ENCODE results near the gene MPHOSPH8. TPM values are rescaled to one million over a fixed set of nuclear protein-coding genes. Genes with fewer than 3 reads are reported as not detected.
A peak's percentile ranks its signal among the peaks of the same experiment; 100 is the strongest.
"Not testable (repeated sequence)": the region's sequence is repeated elsewhere in the genome, so short reads cannot be mapped to it uniquely, and the experiment has no call there.

MPHOSPH8 gene
- total RNA-seq, 1 experiment from 2014 or later, result 18.5 TPM

GRCh38 chr13:19634256-19634740 lies 839 bp downstream of the MPHOSPH8 start (continued):
- TF ChIP-seq, protein P1, sequence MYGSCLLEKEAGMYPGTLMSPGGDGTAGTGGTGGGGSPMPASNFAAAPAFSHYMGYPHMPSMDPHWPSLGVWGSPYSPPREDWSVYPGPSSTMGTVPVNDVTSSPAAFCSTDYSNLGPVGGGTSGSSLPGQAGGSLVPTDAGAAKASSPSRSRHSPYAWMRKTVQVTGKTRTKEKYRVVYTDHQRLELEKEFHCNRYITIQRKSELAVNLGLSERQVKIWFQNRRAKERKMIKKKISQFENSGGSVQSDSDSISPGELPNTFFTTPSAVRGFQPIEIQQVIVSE (CRISPR knock-in tag; IDR thresholded peaks at IDR 0.05; ENCODE audit: borderline replicate concordance), result no peak
- TF ChIP-seq NR1H2 (CRISPR knock-in tag; IDR thresholded peaks at IDR 0.05), result no peak
- TF ChIP-seq AFF4 (CRISPR knock-in tag; IDR thresholded peaks at IDR 0.05; ENCODE audit: borderline replicate concordance), result no peak
- TF ChIP-seq, protein P2, sequence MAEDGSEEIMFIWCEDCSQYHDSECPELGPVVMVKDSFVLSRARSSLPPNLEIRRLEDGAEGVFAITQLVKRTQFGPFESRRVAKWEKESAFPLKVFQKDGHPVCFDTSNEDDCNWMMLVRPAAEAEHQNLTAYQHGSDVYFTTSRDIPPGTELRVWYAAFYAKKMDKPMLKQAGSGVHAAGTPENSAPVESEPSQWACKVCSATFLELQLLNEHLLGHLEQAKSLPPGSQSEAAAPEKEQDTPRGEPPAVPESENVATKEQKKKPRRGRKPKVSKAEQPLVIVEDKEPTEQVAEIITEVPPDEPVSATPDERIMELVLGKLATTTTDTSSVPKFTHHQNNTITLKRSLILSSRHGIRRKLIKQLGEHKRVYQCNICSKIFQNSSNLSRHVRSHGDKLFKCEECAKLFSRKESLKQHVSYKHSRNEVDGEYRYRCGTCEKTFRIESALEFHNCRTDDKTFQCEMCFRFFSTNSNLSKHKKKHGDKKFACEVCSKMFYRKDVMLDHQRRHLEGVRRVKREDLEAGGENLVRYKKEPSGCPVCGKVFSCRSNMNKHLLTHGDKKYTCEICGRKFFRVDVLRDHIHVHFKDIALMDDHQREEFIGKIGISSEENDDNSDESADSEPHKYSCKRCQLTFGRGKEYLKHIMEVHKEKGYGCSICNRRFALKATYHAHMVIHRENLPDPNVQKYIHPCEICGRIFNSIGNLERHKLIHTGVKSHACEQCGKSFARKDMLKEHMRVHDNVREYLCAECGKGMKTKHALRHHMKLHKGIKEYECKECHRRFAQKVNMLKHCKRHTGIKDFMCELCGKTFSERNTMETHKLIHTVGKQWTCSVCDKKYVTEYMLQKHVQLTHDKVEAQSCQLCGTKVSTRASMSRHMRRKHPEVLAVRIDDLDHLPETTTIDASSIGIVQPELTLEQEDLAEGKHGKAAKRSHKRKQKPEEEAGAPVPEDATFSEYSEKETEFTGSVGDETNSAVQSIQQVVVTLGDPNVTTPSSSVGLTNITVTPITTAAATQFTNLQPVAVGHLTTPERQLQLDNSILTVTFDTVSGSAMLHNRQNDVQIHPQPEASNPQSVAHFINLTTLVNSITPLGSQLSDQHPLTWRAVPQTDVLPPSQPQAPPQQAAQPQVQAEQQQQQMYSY (CRISPR knock-in tag; IDR thresholded peaks at IDR 0.05), result no peak
- no peak for TF ChIP-seq JAZF1 (CRISPR knock-in tag; IDR thresholded peaks at IDR 0.05)
- TF ChIP-seq EMX1 (CRISPR knock-in tag; IDR thresholded peaks at IDR 0.05), result no peak
- no peak for TF ChIP-seq E2F4 (CRISPR knock-in tag; IDR thresholded peaks at IDR 0.05; ENCODE audit: borderline replicate concordance, low read depth)

DNA sequence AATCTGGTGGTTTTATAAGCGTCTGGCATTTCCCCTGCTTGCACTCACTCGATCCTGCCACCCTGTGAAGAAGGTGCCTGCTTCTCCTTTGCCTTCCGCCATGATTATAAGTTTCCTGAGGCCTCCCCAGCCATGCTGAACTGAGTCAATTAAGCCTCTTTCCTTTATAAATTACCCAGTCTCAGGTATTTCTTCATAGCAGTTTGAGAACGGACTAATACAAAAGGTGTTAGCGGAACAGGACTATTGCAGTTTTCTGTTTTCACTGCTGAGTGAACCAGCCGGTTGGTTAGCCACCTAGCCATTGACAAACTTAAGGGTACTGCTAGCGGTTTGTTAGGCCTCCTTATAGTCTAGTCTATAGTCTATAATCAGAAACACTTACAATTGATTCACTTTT lies 2.5 kb downstream of the MPHOSPH8 start:
- POLR2A ChIA-PET; CTCF ChIA-PET; H3K27ac Mint-ChIP-seq; ATAC-seq; DNase-seq (ENCODE audit: low spot score); H3K27me3 Mint-ChIP-seq (ENCODE audit: low read depth): not testable (repeated sequence)
- Mint-ChIP-seq H3K4me1 (peaks cover 18% of the 10 kb centered on the region), H3K4me3 (peak overlapping the region; percentile 17), H3K9me3 (peaks cover 13% of the 10 kb centered on the region), H3K36me3 (peaks cover 15% of the 10 kb centered on the region)

DNA sequence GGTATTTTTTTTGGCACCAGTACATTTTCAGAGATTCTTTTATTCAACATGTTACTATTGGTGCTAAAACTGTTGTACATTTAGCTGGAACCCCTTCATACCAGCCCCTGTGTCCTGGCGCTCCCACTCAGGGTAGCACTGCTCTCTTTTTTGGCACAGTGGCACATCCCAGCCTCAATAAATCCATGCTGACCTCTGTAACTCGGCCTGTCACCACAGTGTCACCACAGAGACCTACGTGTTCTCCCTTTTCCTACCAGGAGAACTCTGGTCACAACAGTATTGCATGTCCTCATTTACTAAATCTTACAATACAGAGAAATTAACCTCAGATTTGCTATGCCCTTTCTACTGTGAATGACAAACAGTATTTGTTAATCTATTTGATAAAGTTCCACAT lies 10.2 kb downstream of the MPHOSPH8 start:
- no peaks in the 10 kb centered on the region for H3K4me1 Mint-ChIP-seq
- H3K36me3 Mint-ChIP-seq, result peaks cover 24% of the 10 kb centered on the region
- DNase-seq (ENCODE audit: low spot score) (no peak), ATAC-seq (no peak)
- ChIA-PET CTCF (no interaction called here), POLR2A (no interaction called here)
- H3K9me3 Mint-ChIP-seq, result no peaks in the 10 kb centered on the region
- H3K4me3 Mint-ChIP-seq, result no peak overlapping the region
- no peaks in the 10 kb centered on the region for H3K27me3 Mint-ChIP-seq (ENCODE audit: low read depth)
- no peak overlapping the region for H3K27ac Mint-ChIP-seq
- TF ChIP-seq, protein P3, sequence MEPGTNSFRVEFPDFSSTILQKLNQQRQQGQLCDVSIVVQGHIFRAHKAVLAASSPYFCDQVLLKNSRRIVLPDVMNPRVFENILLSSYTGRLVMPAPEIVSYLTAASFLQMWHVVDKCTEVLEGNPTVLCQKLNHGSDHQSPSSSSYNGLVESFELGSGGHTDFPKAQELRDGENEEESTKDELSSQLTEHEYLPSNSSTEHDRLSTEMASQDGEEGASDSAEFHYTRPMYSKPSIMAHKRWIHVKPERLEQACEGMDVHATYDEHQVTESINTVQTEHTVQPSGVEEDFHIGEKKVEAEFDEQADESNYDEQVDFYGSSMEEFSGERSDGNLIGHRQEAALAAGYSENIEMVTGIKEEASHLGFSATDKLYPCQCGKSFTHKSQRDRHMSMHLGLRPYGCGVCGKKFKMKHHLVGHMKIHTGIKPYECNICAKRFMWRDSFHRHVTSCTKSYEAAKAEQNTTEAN (CRISPR knock-in tag; IDR thresholded peaks at IDR 0.05), result no peak
- TF ChIP-seq ERG (CRISPR knock-in tag; IDR thresholded peaks at IDR 0.05), result no peak
- TF ChIP-seq NFATC4 (CRISPR knock-in tag; IDR thresholded peaks at IDR 0.05), result no peak
- TF ChIP-seq MXD4 (CRISPR knock-in tag; IDR thresholded peaks at IDR 0.05; ENCODE audit: borderline replicate concordance), result no peak
- TF ChIP-seq, protein P4, sequence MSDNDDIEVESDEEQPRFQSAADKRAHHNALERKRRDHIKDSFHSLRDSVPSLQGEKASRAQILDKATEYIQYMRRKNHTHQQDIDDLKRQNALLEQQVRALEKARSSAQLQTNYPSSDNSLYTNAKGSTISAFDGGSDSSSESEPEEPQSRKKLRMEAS (CRISPR knock-in tag; IDR thresholded peaks at IDR 0.05), result no peak
- no peak for TF ChIP-seq FOXP1 (CRISPR knock-in tag; IDR thresholded peaks at IDR 0.05; ENCODE audit: borderline replicate concordance)
- TF ChIP-seq RORB (CRISPR knock-in tag; IDR thresholded peaks at IDR 0.05), result no peak
- no peak for TF ChIP-seq SOX15 (CRISPR knock-in tag; IDR thresholded peaks at IDR 0.05)
- TF ChIP-seq NR1H2 (CRISPR knock-in tag; IDR thresholded peaks at IDR 0.05), result no peak
- TF ChIP-seq STAT6 (CRISPR knock-in tag; conservative IDR thresholded peaks at IDR 0.05; ENCODE audit: low read depth), result no peak
- TF ChIP-seq USF1 (CRISPR knock-in tag; IDR thresholded peaks at IDR 0.05), result no peak
